Smooth muscle cell (in vitro differentiated cells): ENCODE data around the gene GBF1. TPM values are rescaled to one million over a fixed set of nuclear protein-coding genes. Genes with fewer than 3 reads are reported as not detected.

Source experiments
- DNase-seq: peaks from one replicate; lab custom pipeline; 2025; ENCODE audit not compliant: unreplicated experiment; lab: John Stamatoyannopoulos, UW
- H2AFZ ChIP-seq: fragments of 200-600 bp; sonication (generic); 2 replicates; pipeline ENCODE4 v1.6.0; 2016; ENCODE audit warnings: antibody characterized with exemption, low read depth, mild to moderate bottlenecking
- H3F3A ChIP-seq: fragments of 200-600 bp; sonication (generic); 2 replicates; pipeline ENCODE4 v1.6.0; 2017; ENCODE audit warnings: antibody characterized with exemption, low read depth
- H3K27ac ChIP-seq: fragments of 200-600 bp; sonication (generic); 2 replicates; pipeline ENCODE4 v1.5.1; 2016; ENCODE audit warnings: low read depth, mild to moderate bottlenecking
- H3K27me3 ChIP-seq: fragments of 200-600 bp; sonication (generic); 2 replicates; pipeline ENCODE4 v1.6.1; 2016; ENCODE audit warnings: low read depth, mild to moderate bottlenecking
- H3K36me3 ChIP-seq: fragments of 200-600 bp; sonication (generic); 2 replicates; pipeline ENCODE4 v1.5.1; 2016; ENCODE audit warnings: low read depth
- H3K4me1 ChIP-seq: fragments of 200-600 bp; sonication (generic); 2 replicates; pipeline ENCODE4 v1.5.1; 2016; ENCODE audit warnings: low read depth
- H3K4me2 ChIP-seq: fragments of 200-600 bp; sonication (generic); 2 replicates; pipeline ENCODE4 v1.6.0; 2016; ENCODE audit warnings: mild to moderate bottlenecking
- H3K4me3 ChIP-seq: fragments of 200-600 bp; sonication (generic); 2 replicates; pipeline ENCODE4 v1.5.1; 2016; ENCODE audit warnings: mild to moderate bottlenecking
- H3K79me2 ChIP-seq: fragments of 200-600 bp; sonication (generic); 2 replicates; pipeline ENCODE4 v1.6.0; 2016; ENCODE audit warnings: low read depth, mild to moderate bottlenecking
- H3K9ac ChIP-seq: fragments of 200-600 bp; sonication (generic); 2 replicates; pipeline ENCODE4 v1.6.0; 2016; ENCODE audit warnings: low read depth
- H3K9me3 ChIP-seq: fragments of 200-600 bp; sonication (generic); replicated peaks from 2 replicates; pipeline ENCODE4 v1.5.1; 2016; ENCODE audit warnings: low read depth
- H4K20me1 ChIP-seq: fragments of 200-600 bp; sonication (generic); 2 replicates; pipeline ENCODE4 v1.6.0; 2016; ENCODE audit warnings: low read depth
- CTCF ChIP-seq: fragments of 200-600 bp; sonication (generic); IDR thresholded peaks from 2 replicates; pipeline ENCODE4 v1.5.1; 2017; ENCODE audit warnings: borderline replicate concordance, mild to moderate bottlenecking, antibody characterized with exemption; ENCODE audit not compliant: insufficient read depth, poor library complexity, severe bottlenecking
- WGBS: methylation state at CpG from one replicate; pipeline ENCODE4 v1.1.7; 2016; ENCODE audit warnings: low lambda C conversion rate; 5-methylcytosine and 5-hydroxymethylcytosine counted together
- polyA plus RNA-seq: library from polyadenylated mRNA; unstranded; fragments of >200 nt; fragmentation: Nextera tagmentation; extraction: Ambion mirVana; gene quantifications from 2 replicates; pipeline ENCODE4 v1.2.1, GENCODE V29; 2016
- total RNA-seq: library from RNA; depleted of rRNA; stranded (reverse); fragments of >200 nt; gene quantifications from 2 replicates; pipeline ENCODE4 v1.2.3, GENCODE V29; 2014

Gene GBF1
- total and polyA plus RNA-seq, 2 experiments from 2014 or later = 52.8 to 56.4 TPM

- DNase-seq = peak; percentile 79
Observed at GRCh38 chr10:102408728-102409603, 163.6 kb downstream of the GBF1 start.

GRCh38 chr10:102409604-102410428 is 164.5 kb downstream of the GBF1 start:
- H3K79me2 ChIP-seq = no peaks in the 10 kb centered on the region
- no peaks in the 10 kb centered on the region for H3K27me3 ChIP-seq
- no peaks in the 10 kb centered on the region for H3F3A ChIP-seq
- peak overlapping the region; percentile 38 for H3K9ac ChIP-seq
- peak overlapping the region; percentile 91 for H3K4me2 ChIP-seq
- TF ChIP-seq CTCF = no peak
- peaks cover 28% of the 10 kb centered on the region for H3K4me1 ChIP-seq
- WGBS = 38% methylated on average over 24 of the region's 24 CpGs
- H3K36me3 ChIP-seq = no peaks in the 10 kb centered on the region
- H3K9me3 ChIP-seq = no peaks in the 10 kb centered on the region
- peak; percentile 76 for DNase-seq
- peaks cover 8% of the 10 kb centered on the region for H4K20me1 ChIP-seq
- peak overlapping the region; percentile 39 for H3K27ac ChIP-seq
- H3K4me3 ChIP-seq = peak overlapping the region; percentile 73
- no peak overlapping the region for H2AFZ ChIP-seq

More at GRCh38 chr10:102408728-102409603, 163.6 kb downstream of the GBF1 start:
- TF ChIP-seq CTCF = no peak
- Histone ChIP-seq H3K79me2 (no peaks in the 10 kb centered on the region), H4K20me1 (peaks cover 8% of the 10 kb centered on the region), H3K27me3 (no peaks in the 10 kb centered on the region), H2AFZ (no peak overlapping the region), H3K36me3 (no peaks in the 10 kb centered on the region), H3K4me3 (peak overlapping the region; percentile 73), H3K9me3 (no peaks in the 10 kb centered on the region), H3K27ac (peak overlapping the region; percentile 39), H3K4me2 (peak overlapping the region; percentile 91), H3K9ac (peak overlapping the region; percentile 64), H3K4me1 (peaks cover 23% of the 10 kb centered on the region), H3F3A (no peaks in the 10 kb centered on the region)
- WGBS = 3% methylated on average over 56 of the region's 103 CpGs

- no peaks in the 10 kb centered on the region for H3K27me3 ChIP-seq
- peak overlapping the region; percentile 38 for H3K9ac ChIP-seq
- H3K4me2 ChIP-seq = peak overlapping the region; percentile 91
- no peaks in the 10 kb centered on the region for H3K79me2 ChIP-seq
- no peaks in the 10 kb centered on the region for H3K36me3 ChIP-seq
- no peak for TF ChIP-seq CTCF
- peaks cover 8% of the 10 kb centered on the region for H4K20me1 ChIP-seq
- H3K27ac ChIP-seq = peak overlapping the region; percentile 39
- H3K4me1 ChIP-seq = peaks cover 32% of the 10 kb centered on the region
- peak; percentile 76 for DNase-seq
- H3F3A ChIP-seq = no peaks in the 10 kb centered on the region
- H3K4me3 ChIP-seq = peak overlapping the region; percentile 73
- 11% methylated on average over 25 of the region's 48 CpGs for WGBS
- no peak overlapping the region for H2AFZ ChIP-seq
- no peaks in the 10 kb centered on the region for H3K9me3 ChIP-seq
Observed at GRCh38 chr10:102410429-102411073, 165.2 kb downstream of the GBF1 start.
